AG09319 (cell line): ENCODE results near the gene ACADSB.

ENCODE experiments used
- DNase-seq: peaks from one replicate; pipeline ENCODE4 v3.0.0-alpha.2; 2010; ENCODE audit warnings: low read depth; ENCODE audit errors: extremely low read depth
- CTCF ChIP-seq: IDR thresholded peaks from 2 replicates; pipeline ENCODE4 v1.5.1; 2011; ENCODE audit warnings: low read depth, mild to moderate bottlenecking, inconsistent platforms, low read length, moderate library complexity

Gene ACADSB

DNA sequence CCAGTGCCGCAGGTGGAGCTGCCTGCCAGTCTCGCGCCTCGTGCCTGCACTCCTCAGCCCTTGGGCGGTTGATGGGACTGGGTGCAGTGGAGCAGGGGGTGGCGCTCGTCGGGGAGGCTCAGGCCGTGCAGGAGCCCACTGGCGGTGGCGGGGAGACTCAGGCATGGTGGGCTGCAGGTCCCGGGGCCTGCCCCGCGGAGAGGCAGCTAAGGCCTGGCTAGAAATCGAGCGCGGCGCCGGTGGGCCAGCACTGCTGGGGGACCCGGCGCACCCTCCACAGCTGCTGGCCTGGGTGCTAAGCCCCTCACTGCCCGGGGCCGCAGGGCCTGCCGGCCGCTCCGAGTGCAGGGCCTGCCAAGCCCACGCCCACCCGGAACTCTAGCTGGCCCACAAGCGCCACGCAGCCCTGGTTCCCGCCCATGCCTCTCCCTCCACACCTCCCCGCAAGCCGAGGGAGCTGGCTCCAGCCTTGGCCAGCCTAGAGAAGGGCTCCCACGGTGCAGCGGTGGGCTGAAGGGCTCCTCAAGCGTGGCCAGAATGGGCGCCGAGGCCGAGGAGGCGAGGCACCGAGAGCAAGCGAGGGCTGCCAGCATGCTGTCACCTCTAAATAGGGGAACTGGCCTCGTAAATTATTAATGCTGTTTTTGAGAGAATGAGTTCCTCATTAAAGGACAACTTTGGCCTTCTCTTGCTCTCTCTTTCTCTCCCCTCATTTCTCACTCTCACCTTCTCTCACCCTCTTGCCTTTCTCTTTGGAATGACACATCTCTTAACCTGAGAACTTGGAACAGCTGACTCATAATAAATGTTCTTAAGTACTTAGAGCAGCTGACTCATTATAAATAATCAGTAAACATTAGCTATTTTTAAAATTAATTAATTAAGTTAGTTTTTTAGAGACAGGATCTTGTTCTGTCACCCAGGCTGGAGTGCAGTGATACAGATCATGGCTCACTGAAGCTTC lies 4.9 kb downstream of the ACADSB start:
- no peak for DNase-seq
- no peak for TF ChIP-seq CTCF

- no peak for DNase-seq
- TF ChIP-seq CTCF: no peak
Measured at GRCh38 chr10:123014772-123015171, 6.0 kb downstream of the ACADSB start.

- TF ChIP-seq CTCF: no peak
- no peak for DNase-seq
Measured at GRCh38 chr10:123016228-123016627, 7.4 kb downstream of the ACADSB start.

- DNase-seq: no peak
Measured at GRCh38 chr10:123017421-123018165, 8.8 kb downstream of the ACADSB start.

GRCh38 chr10:123018531-123018930 lies 9.7 kb downstream of the ACADSB start:
- DNase-seq: no peak
- no peak for TF ChIP-seq CTCF

More at GRCh38 chr10:123017421-123018165, 8.8 kb downstream of the ACADSB start:
- no peak for TF ChIP-seq CTCF

GRCh38 chr10:123019264-123019663 lies 10.5 kb downstream of the ACADSB start:
- no peak for TF ChIP-seq CTCF
- DNase-seq: no peak
